GM18507 (cell line): Measurements from ENCODE around the gene PLCG1.

Experiments used
- DNase-seq: peaks from one replicate; pipeline ENCODE4 v3.0.0; 2011; ENCODE audit warnings: low read depth; ENCODE audit not compliant: insufficient read length; ENCODE audit errors: extremely low spot score
- FAIRE-seq: peaks from 2 replicates; lab custom pipeline; 2011; peaks lifted over from hg19 to GRCh38; lab: Jason Lieb, UNC

Gene PLCG1

DNA sequence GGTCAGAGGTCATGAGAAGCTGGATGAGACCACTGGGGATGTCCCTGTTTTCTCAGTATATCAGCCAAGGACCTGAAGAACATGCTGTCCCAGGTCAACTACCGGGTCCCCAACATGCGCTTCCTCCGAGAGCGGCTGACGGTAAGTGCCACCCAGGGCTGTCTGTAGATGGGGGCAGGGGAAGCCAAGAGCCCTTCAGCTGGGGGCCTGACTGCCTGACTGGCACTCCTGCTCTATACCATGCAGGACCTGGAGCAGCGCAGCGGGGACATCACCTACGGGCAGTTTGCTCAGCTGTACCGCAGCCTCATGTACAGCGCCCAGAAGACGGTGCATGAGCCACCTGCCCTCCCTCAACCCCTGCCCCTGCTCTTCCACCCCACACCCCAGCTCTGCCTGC, 25.1 kb downstream of the PLCG1 start:
- no peak for FAIRE-seq

DNA sequence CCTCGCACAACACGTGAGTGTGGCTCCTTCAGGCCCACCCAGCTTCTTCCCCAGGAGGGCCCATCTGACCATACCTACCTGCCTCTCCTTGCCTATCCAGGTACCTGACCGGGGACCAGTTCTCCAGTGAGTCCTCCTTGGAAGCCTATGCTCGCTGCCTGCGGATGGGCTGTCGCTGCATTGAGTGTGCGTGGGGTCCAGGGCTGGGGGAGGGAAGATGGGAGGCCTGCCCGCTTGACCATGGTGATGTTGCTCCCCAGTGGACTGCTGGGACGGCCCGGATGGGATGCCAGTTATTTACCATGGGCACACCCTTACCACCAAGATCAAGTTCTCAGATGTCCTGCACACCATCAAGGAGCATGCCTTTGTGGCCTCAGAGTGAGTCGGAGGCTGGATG, 26.5 kb downstream of the PLCG1 start:
- no peak for DNase-seq
- no peak for FAIRE-seq

More for the DNA sequence above, 25.1 kb downstream of the PLCG1 start:
- DNase-seq, result no peak

DNA sequence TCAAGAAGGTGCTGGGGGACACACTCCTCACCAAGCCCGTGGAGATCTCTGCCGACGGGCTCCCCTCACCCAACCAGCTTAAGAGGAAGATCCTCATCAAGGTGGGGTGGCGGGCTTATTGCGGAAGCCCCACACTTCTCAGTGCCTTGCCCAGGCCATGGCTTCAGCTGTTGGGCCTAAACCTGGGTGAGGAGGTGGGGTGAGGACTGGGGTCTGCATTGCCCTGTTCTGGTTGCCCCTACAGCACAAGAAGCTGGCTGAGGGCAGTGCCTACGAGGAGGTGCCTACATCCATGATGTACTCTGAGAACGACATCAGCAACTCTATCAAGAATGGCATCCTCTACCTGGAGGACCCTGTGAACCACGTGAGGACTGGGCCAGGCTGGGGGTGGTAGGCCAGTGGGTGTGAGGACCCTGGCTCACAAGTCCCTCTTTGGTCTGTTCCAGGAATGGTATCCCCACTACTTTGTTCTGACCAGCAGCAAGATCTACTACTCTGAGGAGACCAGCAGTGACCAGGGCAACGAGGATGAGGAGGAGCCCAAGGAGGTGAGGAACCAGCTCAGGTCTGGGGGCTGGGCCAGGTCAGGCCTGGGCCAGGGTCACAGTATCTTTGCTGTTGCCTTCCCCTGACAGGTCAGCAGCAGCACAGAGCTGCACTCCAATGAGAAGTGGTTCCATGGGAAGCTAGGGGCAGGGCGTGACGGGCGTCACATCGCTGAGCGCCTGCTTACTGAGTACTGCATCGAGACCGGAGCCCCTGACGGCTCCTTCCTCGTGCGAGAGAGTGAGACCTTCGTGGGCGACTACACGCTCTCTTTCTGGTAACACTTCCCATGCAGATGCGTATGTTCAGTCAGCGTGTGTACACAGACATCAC, 27.9 kb downstream of the PLCG1 start:
- FAIRE-seq (no peak), DNase-seq (no peak)

DNA sequence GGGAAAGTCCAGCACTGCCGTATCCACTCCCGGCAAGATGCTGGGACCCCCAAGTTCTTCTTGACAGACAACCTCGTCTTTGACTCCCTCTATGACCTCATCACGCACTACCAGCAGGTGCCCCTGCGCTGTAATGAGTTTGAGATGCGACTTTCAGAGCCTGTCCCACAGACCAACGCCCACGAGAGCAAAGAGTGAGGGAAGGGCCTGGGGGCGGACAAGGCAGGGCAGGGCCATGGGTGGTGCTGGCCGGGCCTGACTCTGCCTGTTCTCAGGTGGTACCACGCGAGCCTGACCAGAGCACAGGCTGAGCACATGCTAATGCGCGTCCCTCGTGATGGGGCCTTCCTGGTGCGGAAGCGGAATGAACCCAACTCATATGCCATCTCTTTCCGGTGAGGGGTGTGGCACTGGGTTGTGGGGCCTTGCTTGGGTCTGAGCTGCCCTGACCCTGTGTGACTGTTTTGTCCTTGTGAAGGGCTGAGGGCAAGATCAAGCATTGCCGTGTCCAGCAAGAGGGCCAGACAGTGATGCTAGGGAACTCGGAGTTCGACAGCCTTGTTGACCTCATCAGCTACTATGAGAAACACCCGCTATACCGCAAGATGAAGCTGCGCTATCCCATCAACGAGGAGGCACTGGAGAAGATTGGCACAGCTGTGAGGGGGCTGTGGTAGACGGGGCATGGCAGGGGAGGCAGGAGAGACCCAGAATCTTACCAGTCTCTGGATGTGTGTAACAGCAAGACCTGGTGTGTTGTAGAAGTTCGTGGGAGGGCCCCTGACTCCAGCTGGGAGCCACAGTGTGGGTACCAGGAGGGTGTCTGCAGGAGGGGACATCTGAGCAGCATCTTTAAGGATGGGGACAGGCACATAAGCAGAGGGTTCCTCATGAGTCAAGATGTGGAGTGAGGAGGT, 29.1 kb downstream of the PLCG1 start:
- no peak for FAIRE-seq
- no peak for DNase-seq

DNA sequence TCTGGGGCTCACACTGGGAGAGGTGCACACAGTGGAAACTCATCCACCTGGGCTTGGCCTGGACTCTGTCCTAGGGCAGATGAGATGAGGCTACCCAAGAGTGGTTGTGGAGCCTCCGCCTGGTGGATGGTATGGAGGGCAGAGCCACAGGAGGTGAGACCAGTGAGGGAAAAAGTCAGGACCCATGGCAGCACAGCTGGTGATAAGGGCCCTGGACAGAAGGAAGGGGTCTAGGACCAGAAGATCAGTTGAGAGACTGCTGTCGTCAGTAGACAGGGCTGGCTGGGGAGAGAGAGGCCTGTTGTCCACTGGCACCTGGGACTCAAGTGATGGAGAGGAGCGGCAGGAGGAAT, 29.8 kb downstream of the PLCG1 start:
- DNase-seq (no peak), FAIRE-seq (no peak)

DNA sequence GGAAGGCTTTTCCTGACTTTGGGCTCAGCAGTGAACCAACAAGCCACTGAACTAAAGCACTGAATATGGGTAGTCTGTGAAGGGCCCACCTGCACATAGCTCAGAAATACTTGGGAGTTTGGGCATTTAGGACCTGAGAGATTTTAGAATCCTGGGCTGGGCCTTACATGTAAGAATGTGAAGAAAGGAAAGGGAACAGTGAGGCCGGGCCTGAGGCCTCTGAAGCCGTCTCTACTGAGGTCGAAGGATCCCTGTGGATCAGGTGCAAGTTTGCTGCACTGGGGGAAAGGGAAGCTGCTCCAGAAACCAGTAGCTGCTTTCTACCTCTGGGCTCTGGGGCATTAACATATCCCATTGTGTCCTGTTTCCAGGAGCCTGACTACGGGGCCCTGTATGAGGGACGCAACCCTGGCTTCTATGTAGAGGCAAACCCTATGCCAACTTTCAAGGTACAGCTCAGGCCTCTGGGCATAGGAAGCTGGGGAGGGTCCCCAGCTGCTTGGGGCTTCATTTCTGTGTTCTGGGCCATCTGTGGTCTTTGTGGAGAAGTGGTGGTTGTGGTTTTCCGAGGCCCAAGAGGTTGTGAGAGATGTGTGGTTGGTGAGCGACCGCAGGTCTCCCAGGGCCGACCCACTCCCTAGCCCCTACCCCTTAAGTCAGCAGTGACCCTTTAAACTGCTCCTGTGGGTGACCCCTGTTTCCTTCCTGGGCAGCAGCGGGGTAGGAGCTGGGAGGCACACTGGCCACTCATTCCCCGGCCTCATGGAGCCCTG, 30.3 kb downstream of the PLCG1 start:
- FAIRE-seq, result peak; percentile 65
- no peak for DNase-seq

DNA sequence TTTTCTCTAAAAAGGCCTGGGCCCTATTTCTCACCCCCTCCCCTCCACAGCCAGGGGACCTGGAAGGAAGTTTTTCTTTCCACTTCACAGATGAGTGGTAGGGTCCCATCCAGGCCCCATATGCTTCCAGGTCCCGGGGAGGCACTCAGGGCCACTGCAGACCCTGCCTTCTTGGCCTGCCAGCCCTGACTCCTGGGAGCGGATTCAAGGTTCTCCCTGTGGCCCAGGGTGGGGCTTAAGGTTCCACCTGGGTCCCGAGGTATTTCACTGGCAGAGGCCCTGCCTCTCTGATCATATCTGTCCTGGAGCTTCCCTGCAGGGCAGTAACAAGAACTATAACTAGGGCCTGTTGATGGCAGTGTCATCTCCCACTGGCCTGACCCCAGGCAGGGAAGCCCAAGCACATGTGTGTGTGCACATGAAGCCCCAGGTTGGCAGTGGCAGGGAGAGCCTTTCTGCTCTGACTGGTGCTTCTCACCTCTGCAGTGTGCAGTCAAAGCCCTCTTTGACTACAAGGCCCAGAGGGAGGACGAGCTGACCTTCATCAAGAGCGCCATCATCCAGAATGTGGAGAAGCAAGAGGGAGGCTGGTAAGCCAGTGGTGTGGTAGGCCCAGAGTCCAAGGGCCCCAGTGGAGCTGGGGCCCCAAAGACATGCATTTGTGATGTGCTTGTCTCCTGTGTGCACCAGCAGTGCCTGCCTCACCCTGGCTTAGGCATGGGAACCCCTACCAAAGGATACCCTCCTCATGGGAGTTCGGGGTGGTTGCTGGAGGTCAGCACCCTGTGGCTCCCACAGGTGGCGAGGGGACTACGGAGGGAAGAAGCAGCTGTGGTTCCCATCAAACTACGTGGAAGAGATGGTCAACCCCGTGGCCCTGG, 31.2 kb downstream of the PLCG1 start:
- FAIRE-seq, result no peak

DNA sequence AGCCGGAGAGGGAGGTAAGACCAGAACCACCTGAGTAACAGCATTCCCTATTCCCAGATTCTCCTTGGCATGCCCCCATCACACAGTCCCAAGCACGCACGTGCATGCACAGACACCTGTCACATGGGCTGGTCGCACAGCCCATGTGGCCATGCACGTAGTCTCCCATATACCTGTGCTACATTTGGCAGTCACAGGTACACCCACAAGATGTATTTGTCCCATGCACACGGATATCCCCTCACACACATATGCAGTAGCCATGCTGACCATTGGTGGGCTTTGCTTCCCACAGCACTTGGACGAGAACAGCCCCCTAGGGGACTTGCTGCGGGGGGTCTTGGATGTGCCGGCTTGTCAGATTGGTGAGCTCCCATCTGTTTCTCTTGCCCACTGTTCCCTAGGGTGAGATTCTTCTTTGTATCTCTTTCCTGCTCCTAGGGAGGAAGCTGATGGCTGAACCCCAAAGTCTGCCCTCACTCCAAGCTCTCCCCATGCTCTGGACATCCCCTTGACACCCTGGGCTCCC, 31.9 kb downstream of the PLCG1 start:
- FAIRE-seq (no peak), DNase-seq (no peak)

More for the DNA sequence above, 31.2 kb downstream of the PLCG1 start:
- DNase-seq, result no peak

DNA sequence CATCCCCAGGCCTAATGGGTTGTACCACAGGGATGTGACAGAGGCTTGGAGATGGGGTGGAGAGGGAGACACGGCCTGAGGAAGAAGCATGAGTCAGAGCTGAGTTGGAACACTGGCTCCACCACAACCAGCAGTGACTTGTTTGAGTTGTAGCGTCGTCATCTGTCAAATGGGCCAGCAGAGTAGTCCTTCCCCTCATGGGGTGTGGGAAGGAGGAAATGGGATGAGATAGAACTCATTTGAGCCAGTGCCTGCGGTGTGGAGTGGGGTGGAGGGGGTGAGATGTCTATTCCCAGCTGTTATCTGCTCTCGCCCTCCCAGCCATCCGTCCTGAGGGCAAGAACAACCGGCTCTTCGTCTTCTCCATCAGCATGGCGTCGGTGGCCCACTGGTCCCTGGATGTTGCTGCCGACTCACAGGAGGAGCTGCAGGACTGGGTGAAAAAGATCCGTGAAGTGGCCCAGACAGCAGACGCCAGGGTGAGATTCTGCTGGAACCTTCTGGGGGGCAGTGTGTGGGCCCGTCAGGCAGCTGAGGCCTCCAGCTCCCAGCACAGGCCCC, 32.5 kb downstream of the PLCG1 start:
- no peak for DNase-seq
- FAIRE-seq, result no peak

DNA sequence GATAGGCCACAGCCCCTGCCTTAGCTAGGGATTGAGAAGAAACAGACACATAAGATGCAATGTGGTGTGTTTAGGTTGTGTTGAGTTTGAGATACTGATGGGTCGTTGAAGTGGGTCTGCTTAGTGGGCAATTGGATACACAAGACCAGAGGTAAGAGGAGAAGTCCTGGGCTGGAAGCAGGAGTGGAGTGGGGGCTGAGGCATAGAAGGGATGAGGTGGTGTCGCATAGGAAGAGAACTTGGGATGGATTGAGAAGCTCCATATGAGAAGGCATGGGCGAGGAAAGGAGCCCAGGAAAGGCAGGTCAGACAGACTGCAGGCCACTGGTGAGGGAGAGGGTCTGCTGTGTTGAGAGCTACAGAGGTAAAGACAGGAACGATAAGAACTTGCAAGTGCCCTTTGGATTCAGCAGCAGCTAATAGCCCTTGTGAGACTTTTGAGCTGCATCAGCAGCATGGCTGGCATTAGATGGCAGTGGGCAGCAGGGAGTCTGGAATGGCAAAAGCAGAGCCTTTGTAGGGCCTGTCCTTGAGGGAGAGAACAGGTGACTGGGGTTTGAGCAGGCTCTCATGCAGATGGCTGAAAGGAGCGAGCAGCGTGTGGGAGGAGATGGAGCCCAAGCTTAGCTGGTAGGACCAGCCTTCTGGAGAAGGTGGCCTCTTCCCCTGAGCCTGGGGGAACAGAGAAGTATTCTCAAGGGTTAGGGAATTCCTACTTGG, 33.2 kb downstream of the PLCG1 start:
- FAIRE-seq, result no peak

DNA sequence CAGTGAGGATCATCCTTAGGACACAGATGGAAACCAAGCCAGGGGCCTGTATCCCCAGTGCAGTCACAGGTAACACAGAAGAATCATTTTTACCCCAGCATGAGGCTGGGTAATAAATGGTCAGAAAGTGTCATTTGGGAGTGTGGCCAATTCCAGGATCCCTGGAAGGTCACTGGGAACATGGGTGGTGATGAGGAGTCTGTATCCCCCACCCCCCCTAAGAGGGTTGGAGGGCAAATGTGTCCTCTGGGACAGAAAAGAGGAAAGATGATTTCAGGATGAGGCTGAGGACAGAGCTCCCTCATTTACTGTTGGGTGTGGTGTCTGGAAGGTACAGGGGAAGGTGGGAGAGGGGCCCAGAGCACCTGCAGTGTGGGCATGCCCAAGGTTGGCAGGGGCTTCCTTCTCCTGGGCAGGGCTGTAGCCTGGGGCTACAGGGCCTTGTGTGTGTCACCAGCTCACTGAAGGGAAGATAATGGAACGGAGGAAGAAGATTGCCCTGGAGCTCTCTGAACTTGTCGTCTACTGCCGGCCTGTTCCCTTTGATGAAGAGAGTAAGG, 34.5 kb downstream of the PLCG1 start:
- DNase-seq, result no peak
- no peak for FAIRE-seq

More for the DNA sequence above, 33.2 kb downstream of the PLCG1 start:
- no peak for DNase-seq

DNA sequence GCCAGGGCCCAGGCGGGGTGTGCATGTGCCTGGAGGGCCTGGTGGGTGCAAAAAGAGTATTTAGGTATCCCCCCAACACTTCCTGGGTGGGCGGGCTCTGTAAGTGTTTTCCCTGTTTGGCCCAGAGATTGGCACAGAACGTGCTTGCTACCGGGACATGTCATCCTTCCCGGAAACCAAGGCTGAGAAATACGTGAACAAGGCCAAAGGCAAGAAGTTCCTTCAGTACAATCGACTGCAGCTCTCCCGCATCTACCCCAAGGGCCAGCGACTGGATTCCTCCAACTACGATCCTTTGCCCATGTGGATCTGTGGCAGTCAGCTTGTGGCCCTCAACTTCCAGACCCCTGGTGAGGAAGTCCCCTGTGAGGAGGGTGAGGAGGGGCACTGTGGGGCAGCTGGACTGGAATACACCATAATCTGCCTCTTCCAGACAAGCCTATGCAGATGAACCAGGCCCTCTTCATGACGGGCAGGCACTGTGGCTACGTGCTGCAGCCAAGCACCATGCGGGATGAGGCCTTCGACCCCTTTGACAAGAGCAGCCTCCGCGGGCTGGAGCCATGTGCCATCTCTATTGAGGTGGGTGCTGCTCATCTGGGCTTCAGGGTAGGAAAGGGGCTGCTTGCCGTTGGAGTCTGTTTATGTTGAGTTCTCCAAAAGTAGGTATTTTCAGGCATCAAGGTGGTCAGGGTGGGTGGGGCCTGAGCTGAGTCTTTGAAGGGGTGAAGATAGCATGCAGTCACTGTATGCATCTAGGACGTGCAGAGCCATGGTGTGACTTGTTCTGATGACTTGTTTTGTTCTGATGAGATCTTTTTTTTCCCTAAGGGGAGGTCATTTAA, 35.2 kb downstream of the PLCG1 start:
- FAIRE-seq, result no peak

DNA sequence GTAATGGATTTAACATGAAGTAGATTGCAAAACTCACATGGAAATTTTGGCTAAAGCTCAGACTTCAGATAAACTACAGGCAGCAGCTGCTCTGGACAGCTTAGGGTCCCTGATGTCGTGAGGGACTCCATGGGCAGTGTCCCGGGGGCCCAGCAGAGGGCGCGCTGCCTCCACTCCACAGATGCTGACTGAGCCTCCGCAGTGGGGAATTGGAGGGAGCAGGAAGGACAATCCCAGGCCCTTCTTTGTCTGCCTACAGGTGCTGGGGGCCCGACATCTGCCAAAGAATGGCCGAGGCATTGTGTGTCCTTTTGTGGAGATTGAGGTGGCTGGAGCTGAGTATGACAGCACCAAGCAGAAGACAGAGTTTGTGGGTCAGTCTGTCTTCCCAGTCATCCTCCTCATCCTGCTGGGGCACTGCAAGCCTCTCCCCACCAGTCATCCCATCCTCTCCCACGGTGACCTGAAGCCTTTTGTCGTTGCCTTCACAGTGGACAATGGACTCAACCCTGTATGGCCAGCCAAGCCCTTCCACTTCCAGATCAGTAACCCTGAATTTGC, 35.9 kb downstream of the PLCG1 start:
- peak; percentile 82 for FAIRE-seq
- DNase-seq, result peak; percentile 48

More for the DNA sequence above, 35.2 kb downstream of the PLCG1 start:
- no peak for DNase-seq

DNA sequence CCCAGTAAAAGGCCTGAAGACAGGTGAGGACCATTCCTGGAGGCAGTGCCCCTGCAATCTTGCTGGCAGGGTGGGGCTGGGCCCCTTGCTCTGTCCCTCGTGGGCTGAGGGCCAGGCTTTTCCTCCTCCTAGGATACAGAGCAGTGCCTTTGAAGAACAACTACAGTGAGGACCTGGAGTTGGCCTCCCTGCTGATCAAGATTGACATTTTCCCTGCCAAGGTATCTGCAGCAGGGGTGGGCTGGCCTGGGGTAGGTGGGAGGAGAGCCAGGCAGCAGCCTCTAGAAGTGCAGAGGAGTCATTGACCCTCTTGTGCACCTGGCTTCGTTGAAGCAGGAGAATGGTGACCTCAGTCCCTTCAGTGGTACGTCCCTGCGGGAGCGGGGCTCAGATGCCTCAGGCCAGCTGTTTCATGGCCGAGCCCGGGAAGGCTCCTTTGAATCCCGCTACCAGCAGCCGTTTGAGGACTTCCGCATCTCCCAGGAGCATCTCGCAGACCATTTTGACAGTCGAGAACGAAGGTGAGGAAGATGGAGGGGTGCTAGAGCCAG, 36.5 kb downstream of the PLCG1 start:
- no peak for FAIRE-seq
- DNase-seq, result no peak

DNA sequence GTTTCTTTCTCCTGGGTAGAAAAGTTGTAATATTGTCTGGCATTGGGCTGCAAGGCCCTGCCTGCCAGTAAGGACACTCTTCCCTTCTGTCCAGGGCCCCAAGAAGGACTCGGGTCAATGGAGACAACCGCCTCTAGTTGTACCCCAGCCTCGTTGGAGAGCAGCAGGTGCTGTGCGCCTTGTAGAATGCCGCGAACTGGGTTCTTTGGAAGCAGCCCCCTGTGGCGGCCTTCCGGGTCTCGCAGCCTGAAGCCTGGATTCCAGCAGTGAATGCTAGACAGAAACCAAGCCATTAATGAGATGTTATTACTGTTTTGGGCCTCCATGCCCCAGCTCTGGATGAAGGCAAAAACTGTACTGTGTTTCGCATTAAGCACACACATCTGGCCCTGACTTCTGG, 37.0 kb downstream of the PLCG1 start:
- no peak for FAIRE-seq
- no peak for DNase-seq

DNA sequence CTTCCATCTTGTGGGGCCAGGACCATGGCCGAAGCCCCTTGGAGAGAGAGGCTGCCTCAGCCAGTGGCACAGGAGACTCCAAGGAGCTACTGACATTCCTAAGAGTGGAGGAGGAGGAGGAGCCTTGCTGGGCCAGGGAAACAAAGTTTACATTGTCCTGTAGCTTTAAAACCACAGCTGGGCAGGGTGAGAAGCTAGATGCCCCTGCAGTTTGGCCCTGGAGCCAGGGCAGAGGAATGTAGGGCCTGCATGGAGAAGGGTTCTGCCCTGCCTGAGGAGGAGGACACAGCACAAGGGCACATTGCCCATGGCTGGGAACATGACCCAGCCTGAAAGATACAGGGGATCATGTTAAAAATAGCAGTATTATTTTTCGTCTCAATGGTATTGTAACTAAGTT, 37.4 kb downstream of the PLCG1 start:
- no peak for DNase-seq
- FAIRE-seq, result no peak
